ENCODE results near the gene TMEM40.

- no peak for TF ChIP-seq CTCF (IDR thresholded peaks at IDR 0.05)
- no peak for TF ChIP-seq EZH2 (IDR thresholded peaks at IDR 0.05; ENCODE audit: borderline replicate concordance, insufficient read depth, low read depth, low read length, poor library complexity, severe bottlenecking)
Measured at GRCh38 chr3:12710062-12710461, 49.0 kb downstream of the TMEM40 start.

Data from B cell (primary cell).